ENCODE data around the gene KRT73.

KRT73 gene

GRCh38 chr12:52647601-52648000 lies 29.2 kb upstream of the KRT73 start:
- no peak for DNase-seq (ENCODE audit: low read depth)
- H3K4me3 ChIP-seq (ENCODE audit: low read depth, low read length): no peak overlapping the region

GRCh38 chr12:52646613-52647012 lies 28.3 kb upstream of the KRT73 start:
- no peak overlapping the region for H3K4me3 ChIP-seq (ENCODE audit: low read depth, low read length)
- no peak for DNase-seq (ENCODE audit: low read depth)

- H3K4me3 ChIP-seq (ENCODE audit: low read depth, low read length): no peak overlapping the region
Observed at GRCh38 chr12:52645982-52646381, 27.6 kb upstream of the KRT73 start.

GRCh38 chr12:52645120-52645761 lies 26.9 kb upstream of the KRT73 start:
- no peak for DNase-seq (ENCODE audit: low read depth)
- H3K4me3 ChIP-seq (ENCODE audit: low read depth, low read length): no peak overlapping the region

More at GRCh38 chr12:52645982-52646381, 27.6 kb upstream of the KRT73 start:
- DNase-seq (ENCODE audit: low read depth): no peak

DNA sequence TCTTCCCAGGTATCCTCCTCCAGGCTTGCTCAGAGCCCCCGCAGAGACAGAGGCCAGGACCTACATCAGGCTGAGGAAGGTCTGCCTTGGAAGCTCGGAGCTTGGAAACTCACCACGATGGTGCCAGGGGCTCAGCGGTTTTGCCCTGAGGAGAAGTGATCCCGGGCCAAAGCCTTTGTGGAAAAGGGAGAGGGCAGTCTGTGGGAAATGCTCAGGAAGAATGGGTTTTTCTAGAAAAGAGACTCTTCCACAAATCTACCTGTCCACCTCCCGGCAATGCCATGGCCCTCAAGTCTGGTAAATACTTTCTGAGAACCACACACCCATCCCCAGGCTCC lies 25.7 kb upstream of the KRT73 start:
- no peak overlapping the region for H3K4me3 ChIP-seq (ENCODE audit: low read depth, low read length)
- DNase-seq (ENCODE audit: low read depth): no peak

GRCh38 chr12:52643233-52644077 lies 25.1 kb upstream of the KRT73 start:
- DNase-seq (ENCODE audit: low read depth): no peak
- H3K4me3 ChIP-seq (ENCODE audit: low read depth, low read length): no peak overlapping the region

DNA sequence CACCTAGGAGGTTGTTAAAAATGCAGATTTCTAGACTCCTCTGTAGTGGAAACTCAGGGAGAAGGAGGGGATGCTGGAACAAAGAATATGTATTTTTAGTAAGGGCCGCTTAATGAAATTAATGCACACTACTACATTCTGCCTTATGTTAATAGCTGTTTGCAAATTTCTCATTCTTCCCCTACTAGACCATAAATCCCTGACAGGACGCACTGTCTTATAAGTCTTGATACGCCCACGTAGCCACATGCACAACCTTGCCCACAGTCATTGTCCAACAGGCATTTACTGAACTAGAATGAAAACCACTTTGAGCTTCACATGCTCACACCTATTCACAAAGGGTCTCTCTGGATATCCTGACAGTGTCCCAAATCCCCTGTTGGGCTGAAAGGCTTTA lies 23.1 kb upstream of the KRT73 start:
- no peak for DNase-seq (ENCODE audit: low read depth)
- H3K4me3 ChIP-seq (ENCODE audit: low read depth, low read length): no peak overlapping the region

- H3K4me3 ChIP-seq (ENCODE audit: low read depth, low read length): no peak overlapping the region
- no peak for DNase-seq (ENCODE audit: low read depth)
Observed at GRCh38 chr12:52637299-52637698, 18.9 kb upstream of the KRT73 start.

DNA sequence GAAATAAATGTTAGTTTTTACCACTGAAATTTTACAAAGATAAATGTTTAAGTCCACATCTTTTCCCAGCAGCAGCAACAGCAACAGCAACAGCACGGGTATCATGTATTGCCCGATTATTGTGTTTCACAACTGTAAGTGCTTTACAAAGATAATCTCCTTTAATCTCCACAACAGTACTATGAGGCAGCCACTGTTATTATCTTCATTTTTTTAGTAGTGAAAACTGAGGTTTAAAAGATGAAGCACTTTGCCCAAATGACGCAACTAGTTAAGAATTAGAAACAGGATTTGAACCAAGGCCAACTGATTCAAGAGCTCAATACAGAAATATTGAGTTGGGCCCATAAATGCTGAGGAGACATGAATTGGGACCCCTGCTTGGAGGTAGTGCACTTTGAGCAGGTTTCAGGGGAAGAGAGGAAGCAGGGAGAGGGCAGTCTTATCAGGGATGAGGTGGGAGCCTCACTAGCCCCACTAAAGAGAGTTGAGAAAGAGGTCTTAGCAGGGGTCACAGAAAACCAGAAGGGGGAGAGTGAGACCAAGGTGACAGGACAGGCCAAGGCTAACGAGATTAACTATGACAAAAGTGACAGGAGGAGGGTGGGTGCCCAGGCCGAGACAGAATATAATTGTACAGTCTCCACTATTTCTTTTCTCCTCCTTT lies 18.4 kb upstream of the KRT73 start:
- no peak overlapping the region for H3K4me3 ChIP-seq (ENCODE audit: low read depth, low read length)
- DNase-seq (ENCODE audit: low read depth): no peak

DNA sequence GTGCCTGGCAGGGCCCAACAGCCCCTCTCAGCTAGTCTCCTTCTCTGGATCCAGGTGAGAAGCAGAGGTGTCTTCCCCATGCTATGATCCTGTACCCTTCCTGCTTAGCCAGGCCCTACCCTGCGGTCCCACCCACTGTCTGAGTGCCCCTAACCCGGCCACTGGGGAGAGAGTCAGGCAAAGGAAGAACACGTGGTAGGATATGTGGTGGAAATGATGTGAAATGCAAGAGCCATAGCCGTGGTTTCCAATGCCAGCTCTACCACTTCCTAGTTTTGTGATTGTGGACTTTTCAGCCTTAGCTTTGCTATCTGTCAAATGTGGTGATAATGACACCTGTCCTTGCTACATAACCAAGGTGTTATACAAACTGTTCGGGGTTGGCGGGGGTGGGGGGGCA lies 17.8 kb upstream of the KRT73 start:
- no peak overlapping the region for H3K4me3 ChIP-seq (ENCODE audit: low read depth, low read length)
- no peak for DNase-seq (ENCODE audit: low read depth)

GRCh38 chr12:52634266-52635056 lies 16.1 kb upstream of the KRT73 start:
- DNase-seq (ENCODE audit: low read depth): no peak
- H3K4me3 ChIP-seq (ENCODE audit: low read depth, low read length): no peak overlapping the region

GRCh38 chr12:52633383-52633782 lies 15.0 kb upstream of the KRT73 start:
- DNase-seq (ENCODE audit: low read depth): no peak
- H3K4me3 ChIP-seq (ENCODE audit: low read depth, low read length): no peak overlapping the region

GRCh38 chr12:52632656-52633055 lies 14.3 kb upstream of the KRT73 start:
- DNase-seq (ENCODE audit: low read depth): no peak
- no peak overlapping the region for H3K4me3 ChIP-seq (ENCODE audit: low read depth, low read length)

GRCh38 chr12:52631676-52632459 lies 13.5 kb upstream of the KRT73 start:
- no peak overlapping the region for H3K4me3 ChIP-seq (ENCODE audit: low read depth, low read length)
- DNase-seq (ENCODE audit: low read depth): no peak

DNA sequence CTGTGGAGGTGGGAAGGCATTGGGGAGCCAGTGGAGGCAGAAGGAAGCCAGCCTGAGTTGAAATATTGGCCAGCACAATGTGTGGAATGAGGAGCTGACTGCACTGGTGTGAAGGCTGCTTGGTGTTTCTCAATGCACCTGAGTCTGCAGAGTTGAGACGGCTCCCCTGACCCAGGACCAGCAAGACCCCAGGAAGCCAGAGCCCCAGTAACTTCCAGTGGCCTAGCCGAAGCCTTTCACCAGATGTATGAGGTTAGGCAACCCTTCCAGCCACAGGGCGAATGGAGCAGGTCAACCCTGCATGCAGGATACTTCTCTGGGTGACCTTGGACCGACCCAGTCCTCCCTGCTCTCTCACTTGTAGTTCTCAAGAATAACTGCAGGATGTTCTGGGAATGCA lies 12.9 kb upstream of the KRT73 start:
- no peak overlapping the region for H3K4me3 ChIP-seq (ENCODE audit: low read depth, low read length)

GRCh38 chr12:52630599-52631200 lies 12.3 kb upstream of the KRT73 start:
- DNase-seq (ENCODE audit: low read depth): no peak
- H3K4me3 ChIP-seq (ENCODE audit: low read depth, low read length): no peak overlapping the region

More for the DNA sequence above, 12.9 kb upstream of the KRT73 start:
- no peak for DNase-seq (ENCODE audit: low read depth)

GRCh38 chr12:52630008-52630500 lies 11.7 kb upstream of the KRT73 start:
- no peak overlapping the region for H3K4me3 ChIP-seq (ENCODE audit: low read depth, low read length)

GRCh38 chr12:52629281-52630007 lies 11.1 kb upstream of the KRT73 start:
- H3K4me3 ChIP-seq (ENCODE audit: low read depth, low read length): no peak overlapping the region
- DNase-seq (ENCODE audit: low read depth): no peak

More at GRCh38 chr12:52630008-52630500, 11.7 kb upstream of the KRT73 start:
- no peak for DNase-seq (ENCODE audit: low read depth)

Measured in skeletal muscle cell (primary cell).